NCI-H526 treated with DMSO at 0.1 percent for 48 hours (cell line): ENCODE results near the gene RGS8.

Source experiments
- DNase-seq: peaks from one replicate; lab custom pipeline; 2025; lab: John Stamatoyannopoulos, UW

RGS8 gene

GRCh38 chr1:182637769-182638168, 46.6 kb downstream of the RGS8 start:
- DNase-seq, result no peak

- no peak for DNase-seq
Observed at GRCh38 chr1:182635871-182636270, 48.5 kb downstream of the RGS8 start.
